Vagina (tissue), 2 donors: ENCODE data around the gene NARS2.

Experiments used
- CTCF ChIP-seq, 3 experiments: fragments of 450-650 bp in 2 of 3; fragments of 200-600 bp in 1 of 3; sonication (generic) in 1 of 3; IDR thresholded peaks; one replicate each; pipeline ENCODE4 v1.5.1; 2017 to 2019; ENCODE audit warnings: antibody characterized with exemption in 3 of 3, mild to moderate bottlenecking in 2 of 3, moderate library complexity in 2 of 3
- POLR2AphosphoS5 ChIP-seq, 2 donors: sonication (generic); formaldehyde crosslinking; IDR thresholded peaks; one replicate each; pipeline ENCODE4 v1.9.0; 2017; ENCODE audit warnings: antibody characterized with exemption in 2 of 2, mild to moderate bottlenecking in 2 of 2, low read depth in 1 of 2; ENCODE audit not compliant: insufficient read depth in 1 of 2

DNA sequence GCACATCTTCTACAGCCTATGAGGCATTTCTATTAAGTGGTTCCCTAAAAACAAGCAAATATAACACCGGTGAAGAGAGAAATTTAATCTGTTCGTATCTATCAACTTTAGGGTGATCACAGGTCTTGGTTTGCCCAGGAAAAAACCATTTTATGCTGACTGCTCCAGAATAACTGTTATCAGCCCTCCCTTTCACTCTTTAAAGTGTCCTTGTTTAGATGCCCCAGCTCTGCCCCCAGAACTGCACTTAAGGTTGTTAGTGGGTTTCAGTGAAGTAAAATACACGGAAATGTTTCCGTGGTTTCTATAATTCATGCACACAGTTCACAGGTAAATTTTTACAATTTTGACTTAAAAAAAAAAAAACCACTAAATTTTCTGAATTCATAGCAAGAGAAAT lies 70.0 kb downstream of the NARS2 start:
- TF ChIP-seq POLR2AphosphoS5 (IDR thresholded peaks at IDR 0.05; ENCODE audit: insufficient read depth in 1 of 2, low read depth in 1 of 2) (no peak), CTCF (IDR thresholded peaks at IDR 0.05) (no peak)
